Cerebellar nuclear complex (tissue), 1 donor: ENCODE results near the gene CACNA2D4.

Experiments
- DNase-seq, 2 experiments: peaks; one replicate each; lab custom pipeline; 2025; lab: John Stamatoyannopoulos, UW

CACNA2D4 gene

GRCh38 chr12:1778911-1779310 is 139.5 kb downstream of the CACNA2D4 start:
- DNase-seq = no peak

- DNase-seq = no peak
These were observed 140.7 kb downstream of the CACNA2D4 start for GRCh38 chr12:1777798-1778197.

GRCh38 chr12:1776170-1776921 is 142.1 kb downstream of the CACNA2D4 start:
- no peak for DNase-seq

- no peak for DNase-seq
These were observed 144.4 kb downstream of the CACNA2D4 start for GRCh38 chr12:1773937-1774655.

- no peak for DNase-seq
These were observed 148.5 kb downstream of the CACNA2D4 start for GRCh38 chr12:1769809-1770494.

- no peak for DNase-seq
These were observed 149.8 kb downstream of the CACNA2D4 start for GRCh38 chr12:1768615-1769014.

- no peak for DNase-seq
These were observed 150.9 kb downstream of the CACNA2D4 start for GRCh38 chr12:1767407-1768090.

GRCh38 chr12:1766110-1766509 is 152.3 kb downstream of the CACNA2D4 start:
- no peak for DNase-seq

- no peak for DNase-seq
These were observed 155.3 kb downstream of the CACNA2D4 start for GRCh38 chr12:1763153-1763552.

- no peak for DNase-seq
These were observed 156.6 kb downstream of the CACNA2D4 start for GRCh38 chr12:1761857-1762256.

GRCh38 chr12:1760566-1761382 is 157.7 kb downstream of the CACNA2D4 start:
- no peak for DNase-seq

GRCh38 chr12:1758887-1759286 is 159.6 kb downstream of the CACNA2D4 start:
- no peak for DNase-seq

- DNase-seq = no peak
These were observed 160.1 kb downstream of the CACNA2D4 start for GRCh38 chr12:1758376-1758775.

GRCh38 chr12:1750300-1750699 is 168.2 kb downstream of the CACNA2D4 start:
- DNase-seq = no peak

GRCh38 chr12:1749019-1749418 is 169.4 kb downstream of the CACNA2D4 start:
- DNase-seq = no peak

GRCh38 chr12:1747609-1748008 is 170.8 kb downstream of the CACNA2D4 start:
- DNase-seq = no peak

GRCh38 chr12:1744932-1745331 is 173.5 kb downstream of the CACNA2D4 start:
- no peak for DNase-seq
